Upper lobe of left lung (tissue), 4 donors: ENCODE data around the gene DRC3.

Experiments
- CTCF ChIP-seq, 6 experiments: fragments of 450-650 bp in 4 of 6; fragments of 200-600 bp in 2 of 6; sonication (generic) in 2 of 6; IDR thresholded peaks; one replicate each; pipeline ENCODE4 v1.5.1; 2016 to 2019; ENCODE audit warnings: antibody characterized with exemption in 6 of 6
- EP300 ChIP-seq, 4 donors: sonication (generic); formaldehyde crosslinking; IDR thresholded peaks; one replicate each; pipeline ENCODE4 v1.5.1; 2017; ENCODE audit warnings: antibody characterized with exemption in 4 of 4, control low read depth in 2 of 4

DNA sequence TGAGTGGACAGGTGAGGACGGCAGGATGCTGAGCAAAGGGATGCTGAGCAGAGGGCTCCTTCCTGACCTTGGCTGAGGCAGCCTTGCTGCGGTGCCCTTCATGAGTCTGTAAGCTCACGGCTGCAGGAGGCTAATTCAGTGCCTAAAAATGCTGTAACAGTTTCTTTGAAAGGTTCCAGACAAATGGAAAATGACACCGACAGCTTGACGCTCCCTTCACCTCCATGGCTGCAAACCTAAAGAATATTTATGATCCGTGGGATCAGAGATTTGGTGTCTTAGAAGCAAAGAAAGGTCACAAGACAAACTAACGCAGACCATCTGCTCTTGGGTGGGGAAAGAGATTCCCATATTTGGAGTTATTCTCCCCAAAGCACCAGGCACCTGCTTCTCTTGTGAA is 28.4 kb upstream of the DRC3 start:
- TF ChIP-seq CTCF (IDR thresholded peaks at IDR 0.05): no peak
- no peak for TF ChIP-seq EP300 (IDR thresholded peaks at IDR 0.05)
